COLO668 (cell line): ENCODE measurements around the gene LMNB1.

Experiments
- DNase-seq: peaks from one replicate; lab custom pipeline; 2025; ENCODE audit not compliant: unreplicated experiment; lab: John Stamatoyannopoulos, UW

Gene LMNB1

DNA sequence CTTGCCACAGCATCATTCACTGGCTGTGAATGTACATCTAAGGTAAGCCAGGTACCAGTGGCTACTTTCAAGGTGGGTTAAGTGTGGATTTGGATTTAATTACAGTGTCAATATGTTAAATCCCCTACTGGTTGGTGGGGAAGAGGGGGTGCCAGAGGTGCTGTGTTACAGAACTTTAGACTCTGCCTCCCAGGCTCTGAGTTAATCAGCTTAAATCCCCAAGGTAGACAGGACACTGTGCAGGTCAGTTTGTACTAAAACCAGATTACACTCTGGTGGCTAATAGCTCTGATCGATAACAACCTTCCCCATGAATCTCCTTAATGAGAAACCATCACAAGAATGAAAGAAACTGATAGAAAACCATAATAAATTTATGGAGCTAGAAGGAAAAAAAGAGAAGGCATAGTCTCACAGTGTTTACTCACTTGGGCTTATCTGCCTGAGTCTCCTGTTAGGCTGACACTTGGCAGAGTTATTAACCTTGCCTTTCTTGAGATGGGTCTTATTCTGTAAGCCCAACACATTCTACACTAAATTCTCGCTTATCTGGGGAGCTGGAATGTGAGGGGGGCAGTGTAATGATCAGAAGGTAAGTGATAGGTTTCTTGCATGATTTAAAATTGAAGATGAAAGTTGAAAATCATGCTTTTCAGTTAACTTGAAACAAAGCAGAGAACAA lies 106.8 kb downstream of the LMNB1 start:
- DNase-seq, result no peak

GRCh38 chr5:126884269-126884819 lies 107.4 kb downstream of the LMNB1 start:
- DNase-seq, result no peak
